Breast epithelium (tissue), 3 donors: ENCODE results near the gene MAP7.

Experiments
- POLR2A ChIP-seq: fragments of 450-650 bp; IDR thresholded peaks from one replicate; pipeline ENCODE4 v1.6.1; 2016; ENCODE audit warnings: antibody characterized with exemption, mild to moderate bottlenecking, moderate library complexity
- TF ChIP-seq, protein P1 (sequence below), 3 donors: fragments of 450-650 bp; IDR thresholded peaks; one replicate each; pipeline ENCODE4 v1.5.1; 2016 to 2017; ENCODE audit warnings: antibody characterized with exemption in 3 of 3, mild to moderate bottlenecking in 3 of 3, moderate library complexity in 3 of 3

DNA sequence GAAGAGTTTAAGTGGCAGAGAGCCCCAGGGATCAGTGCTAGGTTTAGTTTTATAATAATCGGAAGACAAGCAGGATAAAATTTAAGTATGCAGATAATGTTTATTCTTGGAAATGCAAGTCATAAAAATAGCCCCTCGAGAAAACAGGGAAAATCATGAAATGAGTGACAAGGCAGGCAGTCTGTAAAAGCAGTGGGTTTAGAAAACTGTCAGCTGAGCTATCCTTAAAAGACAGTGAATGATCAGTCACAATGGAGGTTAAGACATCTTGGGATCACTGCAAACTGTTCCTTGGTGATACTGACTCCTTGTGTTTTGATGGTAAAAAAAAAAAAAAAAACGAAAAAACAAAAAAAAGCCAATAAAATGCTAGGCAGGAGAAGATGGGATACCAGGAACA, 199.3 kb downstream of the MAP7 start:
- TF ChIP-seq POLR2A, result no peak
- TF ChIP-seq, protein P1, sequence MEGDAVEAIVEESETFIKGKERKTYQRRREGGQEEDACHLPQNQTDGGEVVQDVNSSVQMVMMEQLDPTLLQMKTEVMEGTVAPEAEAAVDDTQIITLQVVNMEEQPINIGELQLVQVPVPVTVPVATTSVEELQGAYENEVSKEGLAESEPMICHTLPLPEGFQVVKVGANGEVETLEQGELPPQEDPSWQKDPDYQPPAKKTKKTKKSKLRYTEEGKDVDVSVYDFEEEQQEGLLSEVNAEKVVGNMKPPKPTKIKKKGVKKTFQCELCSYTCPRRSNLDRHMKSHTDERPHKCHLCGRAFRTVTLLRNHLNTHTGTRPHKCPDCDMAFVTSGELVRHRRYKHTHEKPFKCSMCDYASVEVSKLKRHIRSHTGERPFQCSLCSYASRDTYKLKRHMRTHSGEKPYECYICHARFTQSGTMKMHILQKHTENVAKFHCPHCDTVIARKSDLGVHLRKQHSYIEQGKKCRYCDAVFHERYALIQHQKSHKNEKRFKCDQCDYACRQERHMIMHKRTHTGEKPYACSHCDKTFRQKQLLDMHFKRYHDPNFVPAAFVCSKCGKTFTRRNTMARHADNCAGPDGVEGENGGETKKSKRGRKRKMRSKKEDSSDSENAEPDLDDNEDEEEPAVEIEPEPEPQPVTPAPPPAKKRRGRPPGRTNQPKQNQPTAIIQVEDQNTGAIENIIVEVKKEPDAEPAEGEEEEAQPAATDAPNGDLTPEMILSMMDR (IDR thresholded peaks at IDR 0.05), result no peak
